GM19372 (cell line): ENCODE data around the gene PHF19.

Source experiments
- ATAC-seq: cut with Tn5 transposase; IDR thresholded peaks from one replicate; pipeline ENCODE4 v1.9.1; 2021; ENCODE audit warnings: mild to moderate bottlenecking, low read depth, moderate library complexity; ENCODE audit not compliant: unreplicated experiment

Gene PHF19

DNA sequence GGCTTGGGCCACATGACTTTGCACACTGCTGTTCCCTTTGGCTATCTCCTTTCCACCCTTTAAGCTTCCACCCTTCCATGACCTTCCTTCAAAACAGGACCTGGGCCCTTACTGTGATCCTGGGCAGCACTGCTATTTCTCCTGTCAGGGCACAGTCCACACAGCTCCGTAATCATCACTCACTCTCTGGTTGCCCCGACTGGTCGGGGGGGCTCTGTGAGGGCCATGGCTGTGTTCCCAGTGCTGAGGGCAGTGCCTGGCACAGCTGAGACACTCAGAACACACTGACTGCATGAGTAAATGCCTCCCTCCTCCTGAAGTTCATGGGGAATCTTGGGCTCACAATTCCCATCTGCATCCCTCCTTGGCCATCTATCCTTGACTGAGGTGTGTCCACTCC is 37.4 kb upstream of the PHF19 start:
- ATAC-seq = no peak

DNA sequence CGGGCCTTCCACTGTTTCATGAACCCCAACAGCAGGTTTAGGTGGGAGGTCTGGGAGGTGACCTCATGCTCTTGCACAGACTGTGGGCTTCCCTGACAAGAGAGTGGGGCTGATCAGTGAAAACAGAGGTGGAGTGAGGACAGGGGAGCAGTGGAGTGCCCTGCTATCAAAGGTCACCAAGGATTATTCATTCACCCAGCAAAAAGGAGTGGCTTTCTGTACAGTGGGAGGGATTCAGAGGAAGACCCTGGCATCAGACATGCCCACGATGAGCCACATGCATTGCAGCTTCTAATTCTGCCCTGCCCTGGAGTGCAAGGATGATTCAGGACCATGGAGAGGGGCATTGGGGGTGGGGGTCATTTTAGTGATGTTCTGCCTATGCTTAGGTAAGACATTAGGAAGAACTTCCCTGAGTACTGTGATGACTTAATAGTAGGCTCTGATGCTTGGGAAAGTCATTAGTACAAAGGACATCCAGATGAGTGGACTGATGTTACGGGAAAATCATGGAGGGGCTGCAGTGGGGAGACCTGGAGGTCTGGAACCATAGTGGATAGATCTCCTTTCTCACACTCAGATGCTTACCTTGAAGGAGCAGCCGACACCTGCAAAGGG is 36.8 kb upstream of the PHF19 start:
- no peak for ATAC-seq

DNA sequence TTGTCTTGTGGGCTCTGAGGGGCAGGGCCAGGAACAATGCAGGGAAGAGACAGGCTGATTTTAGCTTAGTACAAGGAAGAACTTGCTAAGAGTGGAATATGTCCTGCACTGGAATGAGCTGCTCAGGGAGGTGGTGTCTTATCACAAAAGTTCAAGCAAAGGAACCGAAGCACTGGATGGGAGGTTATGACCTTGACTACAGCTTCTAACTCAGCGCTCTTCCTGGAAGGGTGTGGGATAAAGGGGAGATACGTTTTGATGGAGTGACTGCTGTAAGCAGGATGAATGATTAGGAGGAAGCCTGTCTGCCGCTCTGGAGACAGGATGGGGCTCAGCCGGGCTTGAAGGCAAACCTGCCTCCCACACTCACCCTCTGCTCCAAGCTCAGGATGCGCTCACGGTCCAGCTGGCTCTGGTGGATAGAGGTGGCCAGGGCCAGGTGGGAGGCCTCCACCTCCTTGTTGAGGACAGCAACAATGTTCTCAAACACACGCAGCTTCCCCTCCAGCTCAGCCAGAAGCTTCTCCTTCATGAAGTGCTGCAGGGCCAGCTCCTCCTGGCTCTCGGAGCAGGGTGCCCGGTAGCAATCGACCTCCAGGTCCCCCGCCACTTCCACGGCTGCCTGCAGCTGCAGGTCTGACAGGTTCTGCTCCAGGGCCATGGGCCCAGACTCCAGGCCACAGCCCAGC is 36.1 kb upstream of the PHF19 start:
- ATAC-seq = no peak

DNA sequence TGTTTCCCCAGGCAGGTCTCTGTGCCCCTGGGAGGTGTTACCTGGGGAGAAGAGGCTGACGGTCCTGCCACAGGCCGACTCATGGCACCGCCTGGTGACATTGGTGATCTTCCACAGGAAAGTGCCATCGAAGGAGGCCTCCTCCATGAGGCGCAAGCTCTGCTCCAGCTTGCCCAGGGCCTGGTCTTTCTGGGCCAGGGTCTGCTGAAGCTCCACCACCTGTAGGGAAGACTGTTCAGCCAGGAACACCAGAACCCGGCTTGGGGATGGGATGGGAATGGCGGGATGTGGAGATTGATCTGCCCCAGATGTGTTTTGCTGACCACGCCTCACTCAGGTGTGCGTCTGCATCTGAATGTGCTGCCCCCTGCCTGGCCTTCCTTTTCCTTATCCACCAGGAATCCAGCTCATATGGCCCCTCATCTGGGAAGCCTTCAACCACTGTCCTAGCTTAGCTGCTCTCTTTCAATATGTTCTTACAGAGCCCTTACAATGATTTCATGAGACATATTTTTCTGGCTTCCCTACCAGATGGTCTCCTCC is 34.4 kb upstream of the PHF19 start:
- ATAC-seq = no peak

DNA sequence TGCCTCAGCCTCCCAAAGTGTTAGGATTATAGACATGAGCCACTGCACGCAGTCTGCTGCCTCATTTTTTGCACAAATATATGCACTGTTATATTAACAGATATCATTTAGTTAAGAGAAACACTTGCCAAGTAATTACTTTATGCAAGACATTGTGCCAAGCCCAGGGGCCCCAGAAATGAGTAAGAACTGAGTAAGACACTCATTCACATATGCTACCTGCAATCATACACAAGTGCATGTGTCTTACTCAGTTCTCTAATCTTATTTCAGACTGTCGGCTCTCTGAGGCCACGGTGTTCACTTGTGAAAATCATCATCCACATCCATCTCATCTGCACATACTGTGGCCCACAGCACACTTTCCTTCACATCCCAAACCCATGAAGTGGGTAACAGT is 33.7 kb upstream of the PHF19 start:
- ATAC-seq = no peak

DNA sequence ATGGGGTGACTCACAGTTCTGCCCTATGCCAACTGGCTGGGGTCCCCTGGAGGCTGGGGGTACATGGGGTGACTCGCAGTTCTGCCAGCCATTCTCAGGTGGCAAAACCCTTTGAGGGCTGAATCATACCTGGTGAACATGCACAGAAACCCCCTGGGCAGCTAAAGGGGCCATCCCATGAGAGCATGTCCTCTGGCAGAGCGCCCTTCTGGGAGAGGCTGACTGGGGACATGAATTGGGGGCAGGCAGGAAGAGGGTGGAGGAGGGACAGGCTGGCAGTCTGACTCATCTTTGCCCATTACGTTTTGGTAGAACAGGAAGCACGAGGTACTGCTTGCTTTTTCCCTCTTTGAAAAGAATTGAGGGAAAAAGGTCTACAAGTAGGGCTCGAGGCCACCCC is 32.9 kb upstream of the PHF19 start:
- no peak for ATAC-seq

DNA sequence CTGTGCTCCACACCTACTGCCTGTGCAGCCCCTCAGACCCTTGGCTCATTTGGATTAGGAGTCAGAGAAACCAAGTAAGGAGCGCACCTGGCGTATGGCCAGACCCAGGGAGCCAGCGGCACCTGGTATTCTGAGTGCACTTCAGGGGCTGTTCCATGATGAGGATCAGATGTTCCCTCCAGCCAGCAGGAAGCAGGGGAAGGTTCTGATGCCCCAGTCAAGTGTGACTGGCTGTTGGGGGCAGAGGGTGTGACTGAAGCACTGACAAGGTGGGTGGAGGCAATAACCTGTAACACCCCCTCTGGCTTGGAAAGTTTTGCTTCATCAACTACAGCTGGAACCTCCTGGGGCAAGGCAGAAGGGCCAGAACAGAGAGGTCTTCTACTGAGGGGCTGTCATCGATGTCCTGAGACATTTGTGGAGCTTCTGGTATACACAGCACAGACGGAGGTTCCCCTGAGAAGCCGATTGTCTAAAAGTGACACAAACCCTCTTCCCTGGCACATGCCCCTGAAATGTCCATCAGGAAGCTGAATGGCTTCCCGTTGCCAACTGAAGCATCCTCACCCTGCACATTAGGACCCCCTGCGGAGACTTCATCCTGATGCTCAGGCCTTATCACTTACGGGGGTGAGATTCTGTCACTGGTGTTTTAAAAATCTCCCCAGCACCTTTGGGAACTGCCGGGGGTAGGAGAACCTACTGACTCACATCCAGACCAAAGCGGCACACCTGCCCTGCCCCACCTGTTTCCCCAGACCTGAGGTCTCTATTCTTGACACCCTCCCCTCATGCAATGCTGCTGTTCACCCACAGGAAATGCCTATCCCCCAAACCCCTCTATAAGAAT is 28.6 kb upstream of the PHF19 start:
- no peak for ATAC-seq

DNA sequence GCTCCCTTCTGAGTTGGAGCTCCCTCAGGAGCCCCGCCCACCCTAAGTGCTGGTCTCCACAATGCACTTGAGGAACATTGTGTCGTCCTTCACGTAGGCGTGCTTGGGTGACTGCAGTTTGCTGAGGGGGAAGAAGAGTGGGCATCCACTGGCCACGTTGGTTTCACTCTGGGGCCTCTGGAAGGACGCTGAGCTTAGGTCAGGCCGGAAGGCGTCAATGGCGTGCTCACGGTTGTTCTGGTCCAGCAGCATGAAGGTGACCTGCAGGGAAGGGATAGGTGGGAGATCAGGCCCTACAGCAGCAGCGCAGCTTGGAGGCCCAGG is 28.0 kb upstream of the PHF19 start:
- no peak for ATAC-seq

DNA sequence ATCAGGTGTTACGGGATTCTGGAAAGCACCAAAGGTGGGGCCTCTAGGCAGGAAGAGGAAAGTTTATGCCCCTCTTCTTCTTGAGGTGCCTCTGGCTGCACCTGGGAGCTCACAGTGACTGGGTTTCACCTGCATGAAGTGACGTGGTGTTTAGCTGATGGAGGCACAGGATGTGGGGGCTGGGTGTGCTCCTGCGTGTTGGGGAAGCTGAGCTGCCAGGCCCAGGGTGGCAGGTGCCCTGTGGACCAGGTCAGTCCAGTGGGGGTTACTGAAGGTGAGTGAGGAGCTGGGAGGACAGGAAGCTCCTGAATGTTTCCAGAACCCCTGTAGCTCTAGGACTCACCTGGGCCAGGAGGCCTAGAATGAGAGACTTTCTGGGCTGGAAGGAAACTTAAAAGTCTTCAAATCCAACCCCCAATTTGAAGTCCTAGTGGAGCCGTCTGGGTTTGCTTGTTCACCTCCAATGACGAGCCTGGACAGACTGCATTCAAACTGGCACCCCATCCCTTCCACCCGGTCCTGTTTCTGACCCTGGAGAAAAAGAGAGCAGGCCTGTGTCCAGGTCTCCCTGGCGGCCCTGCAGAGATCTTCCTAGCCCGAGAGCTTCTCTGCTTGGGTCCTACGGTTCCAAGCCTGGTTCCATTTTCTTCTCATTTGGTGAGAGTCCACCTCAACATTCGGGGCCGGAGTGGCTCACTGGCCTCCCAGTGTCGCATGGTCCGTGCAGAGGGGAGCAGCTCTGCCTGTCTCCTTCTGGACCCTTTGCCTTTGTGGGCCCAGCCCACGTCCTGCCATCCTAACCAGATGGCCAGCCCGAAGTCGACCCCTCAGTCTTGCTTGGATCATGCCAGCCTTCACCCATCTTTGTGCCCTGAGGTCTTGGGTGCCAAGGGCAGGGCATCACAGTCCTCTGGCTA is 27.3 kb upstream of the PHF19 start:
- no peak for ATAC-seq

DNA sequence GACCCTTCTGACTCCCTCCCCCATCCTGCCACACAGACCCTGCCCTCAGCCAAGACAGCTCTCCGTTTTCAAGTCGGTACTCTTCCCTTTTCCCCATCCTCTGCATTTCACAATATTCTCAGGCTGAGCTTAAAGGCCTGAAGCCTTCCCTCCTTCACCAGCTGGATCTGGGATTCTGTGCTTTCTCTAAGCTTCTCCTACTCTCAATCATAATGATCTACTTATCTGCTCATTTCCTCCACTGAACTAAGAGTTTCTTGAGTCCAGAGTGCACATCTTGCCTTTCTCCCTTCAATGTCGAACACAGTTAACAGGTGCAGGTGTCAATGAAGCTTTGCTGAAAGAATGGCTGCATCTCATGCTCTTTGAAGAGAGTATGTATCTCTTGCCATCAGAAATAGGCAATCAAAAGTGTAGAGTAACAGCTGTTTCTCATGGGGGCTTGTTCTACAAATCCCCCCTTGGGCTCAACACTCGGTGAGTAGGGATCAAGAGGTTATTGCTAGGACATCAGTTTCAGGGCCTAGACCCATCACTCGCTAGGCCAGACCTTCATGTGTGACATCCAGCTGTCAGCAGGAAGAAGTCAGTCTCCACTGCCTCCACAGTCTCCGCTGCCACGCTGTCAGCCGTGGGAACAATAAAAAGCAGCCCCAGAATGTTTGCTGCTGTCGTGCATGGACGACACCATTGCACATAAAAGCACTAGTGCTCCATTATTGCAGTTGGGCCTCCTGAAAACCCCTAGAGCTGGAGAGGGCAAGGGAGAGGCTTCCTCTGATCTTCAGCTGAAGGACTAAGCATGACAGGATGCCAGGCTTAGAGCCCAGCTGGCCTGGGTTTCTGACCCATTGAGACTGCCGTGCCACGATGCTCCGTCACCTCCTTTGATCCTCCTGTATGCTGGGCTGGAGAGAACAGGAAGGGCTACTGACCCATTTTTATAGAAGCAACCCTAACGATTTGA is 25.9 kb upstream of the PHF19 start:
- no peak for ATAC-seq

DNA sequence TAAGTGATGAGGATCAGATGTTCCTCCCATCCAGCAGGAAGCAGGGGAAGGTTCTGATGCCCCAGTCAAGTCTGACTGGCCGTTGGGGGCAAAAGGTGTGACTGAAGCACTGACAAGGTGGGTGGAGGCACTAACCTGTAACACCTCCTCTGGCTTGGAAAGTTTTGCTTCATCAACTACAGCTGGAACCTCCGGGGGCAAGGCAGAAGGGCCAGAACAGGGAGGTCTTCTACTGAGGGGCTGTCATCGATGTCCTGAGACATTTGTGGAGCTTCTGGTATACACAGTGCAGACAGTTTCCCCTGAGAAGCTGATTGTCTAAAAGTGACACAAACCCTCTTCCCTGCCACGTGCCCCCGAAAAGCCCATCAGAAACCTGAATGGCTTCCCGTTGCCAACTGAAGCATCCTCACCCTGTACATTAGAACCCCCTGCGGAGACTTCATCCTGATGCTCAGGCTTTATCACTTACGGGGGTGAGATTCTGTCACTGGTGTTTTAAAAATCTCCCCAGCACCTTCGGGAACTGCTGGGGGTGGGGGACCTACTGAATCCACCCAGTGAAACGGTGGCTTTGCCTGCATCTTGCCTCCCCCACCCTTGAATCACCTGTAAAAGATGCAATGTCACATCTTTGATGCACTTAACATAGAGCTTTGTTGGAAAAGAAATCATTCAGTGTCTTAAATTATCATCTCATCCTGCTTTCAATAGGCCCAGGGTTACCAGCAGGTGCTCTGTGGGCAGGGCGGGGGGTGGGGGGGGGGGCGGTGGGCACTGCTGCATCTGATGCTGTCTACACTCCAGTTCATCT is 25.0 kb upstream of the PHF19 start:
- no peak for ATAC-seq

DNA sequence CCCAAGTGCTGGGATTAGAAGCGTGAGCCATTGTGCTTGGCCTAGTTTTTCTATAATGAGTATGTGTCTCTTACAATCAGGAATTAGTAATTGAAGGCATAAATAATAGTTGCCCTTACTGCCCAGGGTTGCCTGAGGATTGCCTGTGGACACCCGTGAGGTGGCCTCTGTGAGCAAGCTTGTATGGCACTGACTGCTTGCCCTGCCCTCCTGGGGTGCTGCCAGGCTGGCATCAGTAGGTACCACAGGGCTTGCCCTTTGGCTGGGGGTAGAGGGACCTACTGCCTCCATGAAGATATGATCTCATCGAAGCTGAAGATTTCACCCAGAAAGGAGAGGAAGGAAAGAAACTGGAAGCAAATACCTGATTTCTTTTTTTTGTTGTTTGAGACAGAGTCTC is 23.8 kb upstream of the PHF19 start:
- ATAC-seq = no peak

DNA sequence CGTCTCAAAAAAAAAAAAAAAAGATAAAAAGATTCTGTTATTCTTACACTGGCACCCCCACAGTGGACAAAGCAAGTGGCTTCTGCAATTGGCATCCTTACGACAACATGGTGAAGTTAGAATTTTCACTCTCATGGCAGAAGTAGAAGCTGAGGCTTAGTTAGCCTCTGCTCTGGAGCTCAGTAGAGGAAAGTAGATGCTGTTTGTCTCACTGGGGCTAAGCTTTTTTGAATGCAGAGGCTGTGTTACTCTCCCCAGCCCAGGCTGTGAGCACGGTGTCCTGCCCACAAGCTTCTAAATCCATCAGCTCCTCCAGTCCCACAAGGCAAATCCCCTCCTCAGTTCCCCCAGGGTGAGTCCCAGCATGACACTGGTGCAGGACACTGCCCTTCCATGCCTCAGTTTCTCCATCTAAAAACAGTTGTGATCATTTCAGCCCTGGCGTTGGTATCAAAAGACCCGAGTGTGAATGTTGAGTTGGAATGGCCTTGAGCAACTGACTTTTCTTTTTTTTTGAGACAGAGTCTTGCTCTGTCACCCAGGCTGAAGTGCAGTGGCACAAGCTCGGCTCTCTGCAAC is 22.6 kb upstream of the PHF19 start:
- ATAC-seq = no peak

DNA sequence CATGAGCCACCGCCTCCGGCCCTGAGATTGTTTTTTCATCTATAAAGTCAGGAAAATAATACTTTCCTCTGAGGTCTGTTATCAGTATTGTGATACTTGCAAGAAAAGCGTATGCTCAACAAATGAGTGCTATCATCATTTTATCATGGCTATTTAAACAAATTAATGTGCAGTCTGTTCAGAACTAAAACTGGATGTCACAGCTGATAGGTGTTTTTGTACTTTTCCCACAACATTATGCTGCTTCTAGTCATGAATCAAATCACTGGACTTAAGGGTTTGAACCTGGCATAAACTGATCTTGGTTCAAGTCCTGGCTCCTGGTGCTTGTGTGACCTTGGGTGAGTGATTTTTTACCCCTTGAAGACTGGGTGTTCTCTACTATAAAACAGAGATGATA is 21.4 kb upstream of the PHF19 start:
- ATAC-seq = no peak

DNA sequence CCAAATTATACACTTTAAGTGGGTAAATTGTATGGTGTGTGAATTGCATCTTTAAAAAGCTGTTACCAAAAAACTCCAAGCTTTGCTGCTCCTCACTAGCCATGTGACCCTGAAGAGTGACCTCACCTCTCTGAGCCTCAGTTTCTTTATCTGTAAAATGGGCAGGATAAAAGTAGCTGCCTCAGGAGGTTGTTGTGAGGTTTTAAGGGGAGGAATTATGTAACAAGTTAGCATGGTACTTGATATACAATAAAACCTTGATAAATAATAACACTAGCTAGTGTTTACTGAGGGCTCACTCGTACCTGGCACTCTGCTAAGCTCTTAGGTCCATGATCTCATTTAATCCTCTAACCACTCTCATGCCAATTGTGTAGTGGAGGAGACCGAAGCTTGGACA is 19.0 kb upstream of the PHF19 start:
- ATAC-seq = no peak

DNA sequence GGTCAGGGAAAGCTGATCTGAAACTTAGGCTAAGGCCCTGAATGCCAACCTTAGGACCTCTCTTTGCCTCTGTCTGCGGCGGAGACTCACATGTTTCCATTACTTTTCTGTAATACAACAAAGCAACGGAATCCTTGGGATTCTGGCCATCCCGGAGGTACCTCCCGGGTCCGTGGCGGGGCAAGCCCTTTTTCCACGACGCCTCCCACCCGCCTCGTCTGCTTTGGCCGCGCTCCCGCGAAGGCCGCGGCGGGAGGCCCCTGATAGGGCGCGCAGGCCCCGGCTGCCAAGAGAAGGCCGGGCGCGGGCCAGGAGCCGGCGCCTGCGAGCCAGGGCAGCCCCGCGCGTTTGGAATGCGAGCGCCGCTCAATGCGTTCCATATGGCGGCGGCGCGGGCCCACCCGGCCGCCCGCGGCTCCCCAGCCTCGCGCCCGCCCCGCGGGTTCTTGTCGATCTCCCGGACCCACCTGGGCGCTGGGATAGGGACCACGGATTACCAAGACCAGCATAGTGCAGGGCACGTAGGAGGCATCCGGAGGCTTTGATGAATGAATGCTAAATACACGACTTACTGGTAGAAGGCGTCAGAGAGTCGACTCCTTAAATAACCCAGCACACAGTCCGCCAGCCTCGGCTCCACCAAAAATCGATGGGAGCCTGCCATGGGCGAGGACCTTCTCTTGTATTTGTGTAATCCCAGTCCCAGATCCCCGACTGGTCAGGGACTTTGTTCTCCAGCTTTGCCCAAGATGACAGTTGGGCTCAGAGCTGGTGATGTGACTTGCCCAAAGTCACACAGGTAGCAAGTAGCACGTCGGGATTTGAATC is 17.5 kb upstream of the PHF19 start:
- no peak for ATAC-seq

DNA sequence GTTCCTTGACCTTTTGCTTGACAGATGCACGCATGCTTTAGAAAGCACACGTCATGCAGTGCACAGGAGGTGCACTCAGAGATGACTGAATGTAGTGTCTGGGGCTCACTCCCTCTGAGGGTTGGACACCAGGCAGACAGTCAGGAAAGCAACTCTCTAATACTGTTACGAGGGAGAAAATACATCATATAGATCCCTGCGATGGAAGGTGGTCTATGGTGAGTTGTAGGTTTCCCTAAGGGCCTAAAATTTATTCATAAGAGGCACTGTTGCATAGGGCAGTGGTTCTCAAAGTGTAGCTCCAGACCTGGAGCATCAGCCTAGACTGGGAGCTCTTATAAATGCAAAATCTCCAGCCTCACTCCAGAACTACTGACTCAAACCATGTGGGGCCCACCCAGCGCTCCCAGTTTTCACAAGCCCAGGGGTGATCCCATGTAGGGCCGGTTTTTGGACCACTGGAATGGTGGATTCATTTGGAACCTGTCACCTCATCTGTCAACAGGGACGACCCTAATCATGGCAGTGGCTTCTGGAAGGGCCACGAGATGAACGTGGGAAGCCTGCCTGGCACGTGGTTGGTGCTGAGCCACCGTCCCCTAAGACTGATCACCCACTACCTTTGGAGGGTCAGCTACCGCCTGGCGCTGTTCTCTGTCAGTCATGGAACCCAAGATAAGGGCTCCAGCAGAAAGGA is 16.8 kb upstream of the PHF19 start:
- no peak for ATAC-seq
